Effector CD4-positive, alpha-beta T cell (primary cell): ENCODE data around the gene PFN3.

Source experiments
- DNase-seq: peaks from one replicate; pipeline ENCODE4 v3.0.0-alpha.2; 2020

PFN3 gene

DNA sequence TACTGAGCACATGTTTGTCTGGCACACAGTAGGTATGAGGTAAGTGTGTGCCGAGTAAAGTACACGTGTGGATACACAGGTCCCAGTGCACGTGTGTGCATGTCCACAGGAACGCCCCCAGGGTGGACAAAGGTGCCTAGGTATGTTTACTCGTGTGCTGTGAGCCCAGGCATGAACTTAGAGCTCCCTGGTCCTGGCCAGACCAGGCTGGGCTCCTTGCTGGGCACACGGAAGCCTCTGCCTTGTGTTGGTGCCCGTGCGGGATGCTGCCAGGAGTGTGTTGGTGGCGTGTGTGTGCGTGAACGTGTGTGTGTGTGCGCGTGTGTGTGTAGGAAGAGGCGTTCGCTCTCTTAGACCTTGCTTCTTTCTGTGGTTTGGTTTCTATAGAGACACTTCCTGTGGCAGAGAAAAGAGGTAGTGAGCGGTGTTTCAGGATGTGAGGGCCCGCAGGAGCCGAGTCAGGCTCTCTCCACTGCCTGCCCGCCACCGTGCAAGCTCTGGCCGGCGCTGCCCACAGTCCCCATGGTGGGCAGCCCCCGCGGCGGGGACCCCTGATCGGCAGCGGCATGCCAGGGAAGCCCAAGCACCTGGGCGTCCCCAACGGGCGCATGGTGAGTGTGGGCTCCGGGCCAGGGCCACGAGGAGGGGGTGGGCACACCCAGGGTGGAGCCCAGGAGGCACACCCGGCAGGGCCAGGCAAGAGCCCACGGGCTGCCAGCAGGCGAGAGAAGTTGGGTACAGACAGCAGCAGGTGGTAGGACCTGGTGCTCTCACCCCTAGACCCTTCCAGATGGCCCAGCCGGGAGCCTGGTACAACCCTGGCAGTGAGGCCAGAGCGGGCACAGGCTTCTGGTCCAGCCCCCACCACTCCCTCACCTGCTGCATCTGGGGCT lies 42.8 kb downstream of the PFN3 start, which contains the start of gene RGS14:
Gene RGS14 (plus strand): TSS at position 466 of the 893 bp plus-strand sequence. CDS start 101 bp downstream, at position 567.
- peak; percentile 58 for DNase-seq

DNA sequence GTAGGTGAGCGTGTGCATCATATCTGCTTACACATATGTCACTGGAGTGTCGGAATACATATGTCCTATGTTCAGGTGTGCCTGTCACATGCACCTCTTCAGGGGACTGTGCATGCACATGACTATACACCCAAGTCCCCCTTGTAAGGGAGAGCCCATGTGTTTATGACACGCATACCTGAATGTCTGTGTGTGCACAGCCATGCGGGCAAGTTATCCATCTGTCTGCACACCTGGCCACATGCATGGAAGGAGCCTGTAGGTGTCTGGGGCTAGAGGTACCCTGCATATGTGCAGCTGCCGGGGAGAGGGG lies 43.4 kb downstream of the PFN3 start:
- DNase-seq = no peak

DNA sequence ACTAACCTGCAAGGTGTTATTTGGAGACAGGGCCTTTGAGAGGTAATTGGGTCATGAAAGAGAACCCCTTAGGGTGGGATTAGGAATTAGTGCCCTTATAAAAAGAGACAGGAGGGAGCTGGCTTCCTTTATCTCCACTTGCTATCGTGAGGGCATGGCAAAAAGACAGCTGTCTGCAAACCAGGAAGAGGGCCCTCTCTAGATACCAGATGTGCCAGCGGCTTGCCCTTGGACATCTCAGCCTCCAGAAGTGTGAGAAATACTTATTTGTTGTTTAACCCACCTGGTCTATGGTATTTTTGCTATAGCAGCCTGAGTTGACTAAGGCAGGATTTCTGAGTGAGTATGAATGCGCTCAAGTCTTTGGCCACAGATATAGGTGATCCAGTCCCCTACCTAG lies 43.7 kb downstream of the PFN3 start:
- DNase-seq = no peak

DNA sequence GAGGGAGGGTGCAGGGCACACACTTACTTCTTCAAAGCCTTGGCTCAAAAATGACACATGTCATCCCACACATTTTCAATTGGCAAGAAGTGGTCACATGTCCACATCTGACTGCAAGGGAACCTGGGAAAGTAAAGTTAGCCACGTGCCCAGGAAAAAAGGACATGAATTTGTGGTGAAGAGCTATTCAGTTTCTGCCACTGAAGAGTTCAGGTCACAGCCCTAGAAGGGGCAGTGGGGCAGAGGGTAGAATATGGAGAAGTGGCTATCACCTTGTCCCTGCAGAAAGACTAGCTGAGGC lies 44.6 kb downstream of the PFN3 start:
- no peak for DNase-seq

DNA sequence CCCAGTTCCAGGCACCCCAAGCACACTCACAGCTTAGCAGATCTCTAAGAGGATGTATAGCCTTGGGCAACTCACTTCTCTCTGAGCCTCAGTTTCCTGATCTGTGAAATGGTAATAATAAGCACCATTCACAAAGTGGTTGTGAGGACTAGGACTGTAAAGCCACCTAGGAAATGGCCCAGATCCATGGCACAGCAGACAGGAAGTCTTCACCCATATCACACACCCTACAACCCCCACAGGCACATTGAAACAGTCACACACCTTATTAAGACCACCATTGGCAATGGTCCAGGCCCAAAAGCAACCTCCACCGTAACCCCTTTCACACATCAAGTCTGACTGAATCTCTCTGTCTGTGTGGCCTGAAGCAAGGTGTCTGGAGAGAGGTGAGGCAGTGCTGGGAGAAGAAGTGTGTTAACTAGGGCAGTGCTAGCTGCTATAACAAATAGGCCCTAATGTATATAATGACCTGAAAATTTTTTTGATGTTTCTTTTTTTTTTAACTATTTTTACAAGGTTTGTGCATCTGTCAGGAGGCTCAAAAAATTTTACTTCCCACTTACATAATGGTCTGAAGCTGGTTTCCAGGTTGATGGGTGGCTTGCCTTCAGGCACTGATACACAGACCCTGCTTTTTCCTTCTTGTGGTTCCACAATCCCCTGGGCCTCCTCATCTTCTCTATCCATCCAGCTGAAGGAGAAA lies 45.1 kb downstream of the PFN3 start:
- no peak for DNase-seq

DNA sequence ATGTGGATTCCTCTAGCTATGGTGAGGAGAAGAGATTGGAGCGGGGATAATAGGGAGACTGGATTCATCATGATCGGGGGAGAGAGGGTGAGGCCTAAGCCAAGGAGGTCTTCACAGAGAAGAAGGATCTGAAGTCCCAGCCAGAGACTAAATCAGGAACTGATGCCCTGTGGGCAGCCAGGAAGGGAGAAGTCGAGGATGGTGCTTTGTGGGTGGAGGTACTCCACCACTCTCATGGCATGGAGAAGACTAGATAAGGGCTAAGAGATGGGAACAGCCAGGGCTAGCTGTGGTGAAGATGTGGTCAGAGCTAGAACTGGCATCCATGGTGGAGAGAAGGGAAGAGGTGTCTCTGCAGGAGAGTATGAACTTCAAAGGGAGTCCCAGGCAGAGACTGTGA lies 45.8 kb downstream of the PFN3 start:
- no peak for DNase-seq

DNA sequence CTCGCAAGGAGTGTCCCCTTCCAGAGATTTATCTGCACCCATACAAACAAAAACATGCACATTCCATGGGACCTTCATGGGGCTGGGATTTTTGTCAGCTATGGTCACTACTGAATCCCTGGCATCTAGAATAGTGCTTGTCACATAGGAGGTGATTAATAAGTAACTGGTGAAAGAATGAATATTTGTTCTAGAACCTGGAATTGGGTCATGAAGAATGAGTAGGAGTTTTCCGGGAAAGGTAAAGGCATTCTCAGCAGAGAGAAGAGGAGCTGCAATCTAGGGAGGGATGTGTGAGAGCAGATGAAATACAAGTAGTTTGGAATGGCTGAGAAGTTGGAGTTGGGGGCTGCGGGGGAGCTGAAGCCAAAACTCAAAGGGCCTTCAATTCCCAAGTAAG lies 46.2 kb downstream of the PFN3 start:
- no peak for DNase-seq

DNA sequence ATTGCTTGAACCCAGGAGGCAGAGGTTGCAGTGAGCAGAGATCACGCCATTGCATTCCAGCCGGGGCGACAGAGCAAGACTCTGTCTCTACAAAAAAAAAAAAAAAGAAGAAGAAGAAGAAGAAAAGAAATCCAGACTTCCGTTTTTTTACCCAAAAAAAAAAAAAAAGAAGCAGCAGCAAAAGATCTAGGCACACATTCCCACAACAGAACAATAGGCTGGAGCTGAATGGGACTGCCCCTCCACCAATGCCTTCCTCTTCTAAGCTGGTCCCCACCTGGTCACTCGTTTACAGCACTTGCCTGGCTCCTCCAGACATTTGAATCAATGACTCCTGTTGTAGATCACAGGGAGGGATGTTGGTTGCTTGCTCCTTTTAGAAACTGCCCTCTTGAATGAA lies 47.4 kb downstream of the PFN3 start:
- no peak for DNase-seq

DNA sequence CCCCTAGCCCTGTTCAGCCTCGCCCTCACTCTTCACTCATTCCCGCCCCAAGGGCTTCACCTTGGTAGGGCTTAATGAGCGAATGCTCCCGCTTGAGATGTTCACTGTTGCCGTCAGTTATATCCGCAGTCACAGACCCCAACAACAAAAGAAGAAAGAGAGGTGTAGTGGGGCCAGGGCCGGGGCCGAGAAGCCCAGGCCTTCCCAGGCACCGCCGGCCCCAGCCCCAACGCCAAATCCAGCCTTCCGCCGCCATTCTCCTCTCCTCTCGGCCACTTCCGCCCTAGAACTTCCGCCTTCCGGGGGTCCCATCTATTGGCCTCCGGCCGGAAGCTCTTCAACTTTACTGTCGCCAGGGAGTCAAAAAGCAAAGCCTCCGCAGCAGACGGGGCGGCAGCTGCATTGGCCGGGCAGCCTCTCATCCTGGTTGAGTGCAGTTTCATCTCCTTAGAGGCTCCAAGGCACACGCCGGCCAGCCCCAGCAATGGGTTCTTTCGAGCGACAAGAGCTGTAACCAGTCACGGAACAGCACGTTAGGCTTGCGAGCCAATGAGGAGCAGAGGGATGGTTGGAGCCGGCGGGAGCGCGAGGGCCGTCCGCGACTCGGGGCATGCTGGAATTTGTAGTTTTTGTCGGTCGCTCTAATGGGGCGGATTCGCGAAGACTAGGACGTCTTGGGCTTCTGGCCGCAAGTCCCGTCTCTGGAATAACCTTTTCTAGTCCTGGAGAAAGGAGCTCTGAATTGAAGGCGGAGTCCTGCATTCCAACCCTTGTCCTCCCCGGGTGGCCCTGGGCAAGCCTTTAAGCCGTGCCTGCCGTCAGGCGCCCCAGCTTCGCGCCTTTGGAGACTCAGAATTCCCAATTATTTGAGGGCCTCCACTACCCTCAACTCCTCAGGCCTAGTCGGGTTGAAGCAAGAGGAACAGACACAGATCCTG lies 48.8 kb downstream of the PFN3 start, which contains the start of gene LMAN2:
Gene LMAN2 (minus strand): TSS at position 277 of the 938 bp plus-strand sequence. CDS start 21 bp downstream, at position 256.
- DNase-seq = peak; percentile 89

DNA sequence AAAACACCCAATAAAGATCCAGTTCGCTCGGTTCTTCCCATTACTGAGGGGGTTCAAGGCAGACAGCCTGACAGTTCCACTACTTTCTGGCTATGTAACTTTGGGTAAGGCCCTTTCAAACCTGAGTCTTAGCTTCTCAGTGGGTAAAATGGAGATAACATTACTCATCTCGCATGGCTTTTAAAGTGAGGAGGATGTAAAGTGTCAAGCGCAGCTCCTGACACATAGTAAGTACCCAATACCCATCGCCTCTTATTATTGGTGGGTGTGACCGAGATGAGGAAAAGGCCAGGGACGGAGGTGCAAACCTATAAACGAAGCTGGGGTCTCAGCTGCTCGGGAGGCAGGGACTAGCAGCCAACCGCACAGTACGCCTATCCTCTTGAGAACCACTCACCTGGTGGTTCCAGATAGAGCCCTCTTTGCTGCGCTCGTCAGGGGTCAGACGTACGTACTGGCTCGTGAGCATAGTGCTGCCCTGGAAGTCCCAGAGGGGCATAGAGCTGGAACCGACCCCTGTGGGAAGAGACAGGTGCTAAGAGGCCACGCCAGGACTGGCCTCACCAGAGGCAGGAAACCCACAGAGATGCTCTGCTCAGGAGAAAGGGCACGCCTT lies 49.6 kb downstream of the PFN3 start:
- DNase-seq = no peak
